Duodenal mucosa (tissue), 2 donors: Measurements from ENCODE around the gene ZNF397.

ENCODE experiments used
- H3K27ac ChIP-seq: one replicate; pipeline ENCODE4 v1.7.0; 2013; ENCODE audit warnings: low read depth, low read length
- H3K27me3 ChIP-seq, 2 donors: one replicate each; pipeline ENCODE4 v1.7.0; 2013; ENCODE audit warnings: low read length in 2 of 2, control low read depth in 1 of 2; ENCODE audit not compliant: insufficient read depth in 2 of 2, control insufficient read depth in 1 of 2
- H3K36me3 ChIP-seq, 2 donors: one replicate each; pipeline ENCODE4 v1.7.0; 2013; ENCODE audit warnings: low read length in 2 of 2, control low read depth in 1 of 2; ENCODE audit not compliant: insufficient read depth in 2 of 2, control insufficient read depth in 1 of 2
- H3K4me1 ChIP-seq, 2 donors: one replicate each; pipeline ENCODE4 v1.7.0; 2013; ENCODE audit warnings: low read length in 2 of 2, control low read depth in 1 of 2; ENCODE audit not compliant: insufficient read depth in 2 of 2, control insufficient read depth in 1 of 2
- H3K4me3 ChIP-seq, 2 donors: one replicate each; pipeline ENCODE4 v1.7.0; 2013; ENCODE audit warnings: low read length in 2 of 2, low read depth in 1 of 2
- H3K9ac ChIP-seq, 2 donors: one replicate each; pipeline ENCODE4 v1.7.0; 2013; ENCODE audit warnings: low read length in 2 of 2, low read depth in 1 of 2
- H3K9me3 ChIP-seq, 2 donors: one replicate each; pipeline ENCODE4 v1.7.0; 2013; ENCODE audit warnings: low read length in 2 of 2, control low read depth in 1 of 2; ENCODE audit not compliant: control insufficient read depth in 1 of 2

The ZNF397 gene

GRCh38 chr18:35244671-35245070, 3.8 kb downstream of the ZNF397 start:
- Histone ChIP-seq H3K36me3 (peaks cover 39 to 64% of the 10 kb centered on the region in 2 donors), H3K9ac (no peak overlapping the region), H3K27me3 (no peaks in the 10 kb centered on the region), H3K9me3 (peaks cover 6 to 10% of the 10 kb centered on the region in 2 donors), H3K4me1 (peaks cover 3 to 8% of the 10 kb centered on the region in 2 donors), H3K27ac (no peak overlapping the region), H3K4me3 (no peak overlapping the region)

- Histone ChIP-seq H3K9ac (no peak overlapping the region), H3K9me3 (peaks cover 6 to 10% of the 10 kb centered on the region in 2 donors), H3K4me1 (peaks cover 0 to 4% of the 10 kb centered on the region in 2 donors), H3K27me3 (no peaks in the 10 kb centered on the region), H3K36me3 (peaks cover 39 to 70% of the 10 kb centered on the region in 2 donors), H3K4me3 (no peak overlapping the region), H3K27ac (no peak overlapping the region)
Measured at GRCh38 chr18:35245719-35246317, 5.0 kb downstream of the ZNF397 start.

GRCh38 chr18:35246831-35247230, 6.0 kb downstream of the ZNF397 start:
- Histone ChIP-seq H3K36me3 (peaks cover 39 to 76% of the 10 kb centered on the region in 2 donors), H3K9ac (no peak overlapping the region), H3K9me3 (peaks cover 6 to 10% of the 10 kb centered on the region in 2 donors), H3K27ac (no peak overlapping the region), H3K27me3 (no peaks in the 10 kb centered on the region), H3K4me3 (no peak overlapping the region), H3K4me1 (peaks cover 0 to 4% of the 10 kb centered on the region in 2 donors)

GRCh38 chr18:35247412-35248249, 6.8 kb downstream of the ZNF397 start:
- Histone ChIP-seq H3K36me3 (peaks cover 42 to 76% of the 10 kb centered on the region in 2 donors), H3K9me3 (peaks cover 6 to 15% of the 10 kb centered on the region in 2 donors), H3K4me1 (no peaks in the 10 kb centered on the region), H3K9ac (no peak overlapping the region), H3K27me3 (no peaks in the 10 kb centered on the region), H3K27ac (no peak overlapping the region), H3K4me3 (no peak overlapping the region)

GRCh38 chr18:35248429-35248828, 7.6 kb downstream of the ZNF397 start:
- no peaks in the 10 kb centered on the region for H3K4me1 ChIP-seq
- no peak overlapping the region for H3K4me3 ChIP-seq
- H3K9me3 ChIP-seq = peaks cover 9 to 21% of the 10 kb centered on the region in 2 donors
- H3K36me3 ChIP-seq = peaks cover 38 to 71% of the 10 kb centered on the region in 2 donors
- no peaks in the 10 kb centered on the region for H3K27me3 ChIP-seq
- no peak overlapping the region for H3K27ac ChIP-seq
- no peak overlapping the region for H3K9ac ChIP-seq

GRCh38 chr18:35252466-35252865, 11.6 kb downstream of the ZNF397 start:
- no peak overlapping the region for H3K4me3 ChIP-seq
- no peak overlapping the region for H3K9ac ChIP-seq
- H3K36me3 ChIP-seq = peaks cover 9 to 48% of the 10 kb centered on the region in 2 donors
- no peak overlapping the region for H3K27ac ChIP-seq
- H3K9me3 ChIP-seq = peaks cover 12 to 17% of the 10 kb centered on the region in 2 donors
- H3K27me3 ChIP-seq = no peaks in the 10 kb centered on the region
- H3K4me1 ChIP-seq = no peaks in the 10 kb centered on the region

GRCh38 chr18:35253655-35254287, 12.9 kb downstream of the ZNF397 start:
- peaks cover 8 to 35% of the 10 kb centered on the region in 2 donors for H3K36me3 ChIP-seq
- H3K27ac ChIP-seq = no peak overlapping the region
- no peaks in the 10 kb centered on the region for H3K27me3 ChIP-seq
- H3K9me3 ChIP-seq = peaks cover 12 to 17% of the 10 kb centered on the region in 2 donors
- no peak overlapping the region for H3K4me3 ChIP-seq
- H3K4me1 ChIP-seq = no peaks in the 10 kb centered on the region
- H3K9ac ChIP-seq = no peak overlapping the region

- Histone ChIP-seq H3K27ac (no peak overlapping the region), H3K9ac (no peak overlapping the region), H3K9me3 (peaks cover 12 to 17% of the 10 kb centered on the region in 2 donors), H3K4me3 (no peak overlapping the region), H3K27me3 (no peaks in the 10 kb centered on the region), H3K4me1 (no peaks in the 10 kb centered on the region), H3K36me3 (peaks cover 8 to 26% of the 10 kb centered on the region in 2 donors)
Measured at GRCh38 chr18:35256947-35257346, 16.1 kb downstream of the ZNF397 start.

GRCh38 chr18:35264409-35264808, 23.6 kb downstream of the ZNF397 start:
- Histone ChIP-seq H3K4me1 (peaks cover 0 to 5% of the 10 kb centered on the region in 2 donors), H3K36me3 (peaks cover 0 to 9% of the 10 kb centered on the region in 2 donors), H3K27me3 (no peaks in the 10 kb centered on the region), H3K9ac (no peak overlapping the region), H3K4me3 (no peak overlapping the region), H3K27ac (no peak overlapping the region), H3K9me3 (no peaks in the 10 kb centered on the region)

- peaks cover 0 to 5% of the 10 kb centered on the region in 2 donors for H3K36me3 ChIP-seq
- peak overlapping the region; percentile 67 to 72 for H3K4me3 ChIP-seq
- H3K27ac ChIP-seq = peak overlapping the region; percentile 65
- H3K4me1 ChIP-seq = peaks cover 0 to 5% of the 10 kb centered on the region in 2 donors
- H3K27me3 ChIP-seq = no peaks in the 10 kb centered on the region
- no peaks in the 10 kb centered on the region for H3K9me3 ChIP-seq
- peak overlapping the region; percentile 47 to 64 for H3K9ac ChIP-seq
Measured at GRCh38 chr18:35267161-35267651, 26.4 kb downstream of the ZNF397 start.
